Hepatocyte (in vitro differentiated cells): Measurements from ENCODE around the gene IL1RAPL1.

Experiments
- EZH2 ChIP-seq: fragments of 200-600 bp; sonication (generic); IDR thresholded peaks from 2 replicates; pipeline ENCODE4 v1.6.1; 2016; ENCODE audit warnings: antibody characterized with exemption, mild to moderate bottlenecking, borderline replicate concordance
- TF ChIP-seq, protein P1 (sequence below): fragments of 200-600 bp; sonication (generic); IDR thresholded peaks from 2 replicates; pipeline ENCODE4 v1.5.1; 2016; ENCODE audit warnings: antibody characterized with exemption, mild to moderate bottlenecking; ENCODE audit not compliant: poor library complexity

DNA sequence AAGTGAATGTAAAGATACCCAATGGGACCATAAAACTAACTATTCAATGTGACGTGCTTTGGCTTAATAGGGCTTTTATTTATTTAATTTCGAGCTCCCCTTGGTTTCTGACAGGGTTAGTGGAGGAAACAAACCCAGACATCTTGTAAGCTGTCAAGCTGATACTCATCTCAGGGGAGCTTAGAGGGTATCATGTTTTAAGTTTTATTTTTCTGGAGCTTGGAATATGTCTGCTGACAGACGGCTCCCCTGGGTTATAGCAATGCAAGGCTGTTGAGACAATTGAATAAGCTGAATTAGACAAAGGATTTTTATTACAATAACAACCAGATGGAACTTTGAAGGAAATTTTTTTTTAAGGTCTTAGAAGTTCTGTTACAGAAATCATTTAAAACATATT is 456.5 kb downstream of the IL1RAPL1 start:
- TF ChIP-seq EZH2, result no peak
- TF ChIP-seq, protein P1, sequence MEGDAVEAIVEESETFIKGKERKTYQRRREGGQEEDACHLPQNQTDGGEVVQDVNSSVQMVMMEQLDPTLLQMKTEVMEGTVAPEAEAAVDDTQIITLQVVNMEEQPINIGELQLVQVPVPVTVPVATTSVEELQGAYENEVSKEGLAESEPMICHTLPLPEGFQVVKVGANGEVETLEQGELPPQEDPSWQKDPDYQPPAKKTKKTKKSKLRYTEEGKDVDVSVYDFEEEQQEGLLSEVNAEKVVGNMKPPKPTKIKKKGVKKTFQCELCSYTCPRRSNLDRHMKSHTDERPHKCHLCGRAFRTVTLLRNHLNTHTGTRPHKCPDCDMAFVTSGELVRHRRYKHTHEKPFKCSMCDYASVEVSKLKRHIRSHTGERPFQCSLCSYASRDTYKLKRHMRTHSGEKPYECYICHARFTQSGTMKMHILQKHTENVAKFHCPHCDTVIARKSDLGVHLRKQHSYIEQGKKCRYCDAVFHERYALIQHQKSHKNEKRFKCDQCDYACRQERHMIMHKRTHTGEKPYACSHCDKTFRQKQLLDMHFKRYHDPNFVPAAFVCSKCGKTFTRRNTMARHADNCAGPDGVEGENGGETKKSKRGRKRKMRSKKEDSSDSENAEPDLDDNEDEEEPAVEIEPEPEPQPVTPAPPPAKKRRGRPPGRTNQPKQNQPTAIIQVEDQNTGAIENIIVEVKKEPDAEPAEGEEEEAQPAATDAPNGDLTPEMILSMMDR, result no peak
